Fibroblast of villous mesenchyme (primary cell): ENCODE data around the gene SIRT5. TPM values are rescaled to one million over a fixed set of nuclear protein-coding genes. Genes with fewer than 3 reads are reported as not detected.

ENCODE experiments used
- DNase-seq: peaks from one replicate; pipeline ENCODE4 v3.0.0-alpha.2; 2010; ENCODE audit warnings: low read depth
- H3K4me3 ChIP-seq: 2 replicates; pipeline ENCODE4 v1.5.1; 2011; ENCODE audit warnings: low read depth, mild to moderate bottlenecking, low read length
- CTCF ChIP-seq: IDR thresholded peaks from 2 replicates; pipeline ENCODE4 v1.5.1; 2012; ENCODE audit warnings: low read depth, mild to moderate bottlenecking, low read length; ENCODE audit not compliant: insufficient read depth
- total RNA-seq: library from RNA; depleted of rRNA; stranded (reverse); fragments of >200 nt; gene quantifications from 2 replicates; pipeline ENCODE4 v1.2.3, GENCODE V29; 2012

The SIRT5 gene
- total RNA-seq, 1 donor, result 9.9 TPM

GRCh38 chr6:13548500-13549210 is 25.7 kb upstream of the SIRT5 start:
- DNase-seq, result no peak
- H3K4me3 ChIP-seq, result no peak overlapping the region
- TF ChIP-seq CTCF, result no peak

GRCh38 chr6:13550656-13551055 is 23.7 kb upstream of the SIRT5 start:
- TF ChIP-seq CTCF, result no peak
- H3K4me3 ChIP-seq, result no peak overlapping the region
- no peak for DNase-seq

- no peak for TF ChIP-seq CTCF
- no peak for DNase-seq
- no peak overlapping the region for H3K4me3 ChIP-seq
Measured at GRCh38 chr6:13553646-13554045, 20.8 kb upstream of the SIRT5 start.

GRCh38 chr6:13554929-13555333 is 19.5 kb upstream of the SIRT5 start:
- TF ChIP-seq CTCF, result no peak
- DNase-seq, result no peak
- no peak overlapping the region for H3K4me3 ChIP-seq

- H3K4me3 ChIP-seq, result no peak overlapping the region
- no peak for DNase-seq
- TF ChIP-seq CTCF, result no peak
Measured at GRCh38 chr6:13557841-13558240, 16.6 kb upstream of the SIRT5 start.

- no peak for DNase-seq
- TF ChIP-seq CTCF, result no peak
Measured at GRCh38 chr6:13558718-13559117, 15.7 kb upstream of the SIRT5 start.

GRCh38 chr6:13559251-13559650 is 15.2 kb upstream of the SIRT5 start:
- TF ChIP-seq CTCF, result no peak
- DNase-seq, result no peak
- no peak overlapping the region for H3K4me3 ChIP-seq

More at GRCh38 chr6:13558718-13559117, 15.7 kb upstream of the SIRT5 start:
- no peak overlapping the region for H3K4me3 ChIP-seq
